Adrenal gland (tissue), 12 donors: ENCODE measurements around the gene NKAPD1. TPM values are rescaled to one million over a fixed set of nuclear protein-coding genes. Genes with fewer than 3 reads are reported as not detected.
"Not testable (repeated sequence)": the region's sequence is repeated elsewhere in the genome, so short reads cannot be mapped to it uniquely, and the experiment has no call there.

Experiments used
- DNase-seq, 7 donors: peaks; one replicate each; pipeline ENCODE4 v3.0.0-alpha.2; 2019 to 2020
- H3K27ac ChIP-seq, 5 donors: fragments of 200-600 bp; sonication (generic) in 4 of 5; 1 replicate in 3 of 5; 2 replicates in 2 of 5; pipeline versions ENCODE4 v1.5.1 to v1.8.0; 2016 to 2020; ENCODE audit warnings: mild to moderate bottlenecking in 1 of 5
- H3K27me3 ChIP-seq: fragments of 200-600 bp; 2 replicates; pipeline ENCODE4 v1.8.0; 2021
- H3K36me3 ChIP-seq, 2 donors: fragments of 200-600 bp; replicated peaks in 1 of 2; 1 replicate in 1 of 2; 2 replicates in 1 of 2; pipeline versions ENCODE4 v1.5.1 to v1.8.0; 2018 to 2022
- H3K4me1 ChIP-seq, 2 donors: fragments of 200-600 bp; replicated peaks in 1 of 2; 1 replicate in 1 of 2; 2 replicates in 1 of 2; pipeline versions ENCODE4 v1.5.1 to v1.8.0; 2018 to 2021
- H3K4me3 ChIP-seq, 4 donors: fragments of 200-600 bp; sonication (generic) in 3 of 4; one replicate each; pipeline ENCODE4 v1.5.1; 2016 to 2018
- H3K9me3 ChIP-seq, 3 donors: fragments of 200-600 bp; sonication (generic) in 1 of 3; replicated peaks in 1 of 3; 1 replicate in 2 of 3; 2 replicates in 1 of 3; pipeline versions ENCODE4 v1.5.1 to v1.8.0; 2016 to 2021
- POLR2A ChIP-seq, 2 donors: fragments of 450-650 bp; IDR thresholded peaks; one replicate each; pipeline ENCODE4 v1.6.1; 2017; ENCODE audit warnings: antibody characterized with exemption in 2 of 2, mild to moderate bottlenecking in 2 of 2, moderate library complexity in 1 of 2
- WGBS, 4 donors: extraction: QIAGEN DNeasy Blood & Tissue Kit in 2 of 4; methylation state at CpG; one replicate each; pipeline versions ENCODE4 v1.1.5 to v1.1.7; 2013 to 2017; 5-methylcytosine and 5-hydroxymethylcytosine counted together
- intact Hi-C, 2 donors: fragments of 100-400 bp; cut with DNase I; formaldehyde crosslinking; loops; one replicate each; pipeline versions ENCODE4 v1.14.1 to v1.15.0; 2022 to 2023
- polyA plus RNA-seq, 3 donors: library from polyadenylated mRNA; stranded (reverse); fragments of 200-250 nt in 2 of 3; fragments of 350-450 nt in 1 of 3; fragmentation: Illumina TruSeq in 1 of 3; extraction: RNeasy Lipid Tissue Mini Kit (QIAGEN cat#74804) in 1 of 3; gene quantifications; one replicate each; pipeline ENCODE4 v1.2.3, GENCODE V29; 2013 to 2014
- total RNA-seq, 9 donors: library from RNA; depleted of rRNA in 4 of 9; stranded (reverse); fragments of >200 nt in 4 of 9; fragments of 120-200 nt in 1 of 9; fragmentation: NEBNext Ultra II Directional in 1 of 9; extraction: Animal tissue kit (Norgen Biotek cat#: 25700) in 1 of 9; gene quantifications; one replicate each; pipeline versions ENCODE4 v1.1.0 to v1.2.4, GENCODE V29; 2013 to 2023
- TF ChIP-seq, protein P1 (sequence below), 6 experiments: fragments of 450-650 bp in 4 of 6; fragments of 200-600 bp in 2 of 6; sonication (generic) in 1 of 6; IDR thresholded peaks; 1 replicate in 5 of 6; 2 replicates in 1 of 6; pipeline versions ENCODE4 v1.5.1 to v1.8.0; 2016 to 2021; ENCODE audit warnings: antibody characterized with exemption in 6 of 6, mild to moderate bottlenecking in 2 of 6, moderate library complexity in 1 of 6
- donor health status: healthy with polysubstance abuse.
- donor health status: Bipolar disorder and iron deficiency.
- donor health status: DM: yes; HTN: yes; CAD: no.
- donor health status: DM: no; HTN: no; CAD: no.
- donor health status: DM: no; HTN: no; CAD: no.
- donor health status: DM: yes; HTN: yes; CAD: no.

NKAPD1 gene
- total and polyA plus RNA-seq, 12 donors: 9.8 to 40.5 (median 16.5) TPM

DNA sequence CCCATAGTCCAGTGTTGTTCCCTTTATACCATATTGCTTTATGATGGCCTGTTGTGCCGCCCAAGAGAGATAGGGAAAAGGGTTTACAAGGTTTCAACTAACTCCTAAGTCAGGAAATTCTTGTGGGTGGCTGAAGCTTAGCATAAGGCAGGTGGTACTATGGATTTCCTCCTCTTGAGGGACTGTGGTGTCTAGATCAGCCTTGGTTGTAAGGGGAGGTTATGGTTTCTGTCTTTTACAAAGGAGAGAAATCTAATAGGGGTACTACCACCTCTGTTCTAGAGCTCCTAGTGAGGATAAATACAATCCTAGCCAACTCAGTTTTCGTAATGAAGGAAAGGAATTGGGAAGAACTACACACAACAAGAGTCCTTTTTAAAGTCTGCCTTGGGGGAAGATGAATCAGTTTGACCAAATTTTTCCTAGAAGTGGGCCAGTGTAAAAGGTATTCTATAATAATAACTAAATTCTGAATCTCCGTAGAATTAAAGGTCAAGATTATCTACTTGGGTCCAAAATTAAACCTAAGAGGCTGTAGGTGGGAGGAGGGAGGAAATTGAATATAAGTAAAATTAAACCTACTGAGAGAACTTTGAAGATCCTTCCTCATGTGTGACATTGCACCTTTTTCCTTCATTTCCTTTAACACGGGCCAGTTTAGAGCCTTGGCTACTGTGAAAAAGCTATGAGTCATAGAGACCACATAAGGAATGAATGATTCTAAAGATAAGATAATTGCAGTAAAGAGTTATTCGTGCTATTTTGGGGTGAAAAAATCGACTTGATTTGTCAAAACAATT, 31.7 kb upstream of the NKAPD1 start:
- Histone ChIP-seq H3K4me3 (no peak overlapping the region), H3K27ac (no peak overlapping the region), H3K9me3 (no peaks in the 10 kb centered on the region), H3K27me3 (no peaks in the 10 kb centered on the region), H3K36me3 (peaks cover 0 to 51% of the 10 kb centered on the region in 2 donors), H3K4me1 (no peaks in the 10 kb centered on the region)
- intact Hi-C loops: no loop called here
- WGBS, 4 donors: 50 to 60% (median 51%) methylated on average over 6 of the region's 6 CpGs
- DNase-seq: no peak
- TF ChIP-seq, protein P1, sequence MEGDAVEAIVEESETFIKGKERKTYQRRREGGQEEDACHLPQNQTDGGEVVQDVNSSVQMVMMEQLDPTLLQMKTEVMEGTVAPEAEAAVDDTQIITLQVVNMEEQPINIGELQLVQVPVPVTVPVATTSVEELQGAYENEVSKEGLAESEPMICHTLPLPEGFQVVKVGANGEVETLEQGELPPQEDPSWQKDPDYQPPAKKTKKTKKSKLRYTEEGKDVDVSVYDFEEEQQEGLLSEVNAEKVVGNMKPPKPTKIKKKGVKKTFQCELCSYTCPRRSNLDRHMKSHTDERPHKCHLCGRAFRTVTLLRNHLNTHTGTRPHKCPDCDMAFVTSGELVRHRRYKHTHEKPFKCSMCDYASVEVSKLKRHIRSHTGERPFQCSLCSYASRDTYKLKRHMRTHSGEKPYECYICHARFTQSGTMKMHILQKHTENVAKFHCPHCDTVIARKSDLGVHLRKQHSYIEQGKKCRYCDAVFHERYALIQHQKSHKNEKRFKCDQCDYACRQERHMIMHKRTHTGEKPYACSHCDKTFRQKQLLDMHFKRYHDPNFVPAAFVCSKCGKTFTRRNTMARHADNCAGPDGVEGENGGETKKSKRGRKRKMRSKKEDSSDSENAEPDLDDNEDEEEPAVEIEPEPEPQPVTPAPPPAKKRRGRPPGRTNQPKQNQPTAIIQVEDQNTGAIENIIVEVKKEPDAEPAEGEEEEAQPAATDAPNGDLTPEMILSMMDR (IDR thresholded peaks at IDR 0.05): no peak
- TF ChIP-seq POLR2A (IDR thresholded peaks at IDR 0.05): no peak

DNA sequence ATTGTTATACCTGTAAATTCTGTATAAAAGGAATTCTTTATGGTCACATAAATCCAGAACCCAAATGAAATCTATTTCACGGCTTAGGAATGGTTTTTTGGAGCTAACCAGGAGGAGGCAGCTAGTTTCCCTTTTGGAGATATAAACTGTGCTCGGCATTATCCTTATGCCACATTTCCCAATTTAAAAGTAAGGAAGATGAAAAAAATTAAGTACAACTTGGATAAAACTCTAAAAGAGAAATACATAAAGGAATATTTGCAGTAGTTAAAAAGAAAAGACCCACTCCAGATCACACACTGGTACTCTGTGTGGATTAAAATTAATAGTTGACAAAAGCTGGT, 31.2 kb upstream of the NKAPD1 start:
- Histone ChIP-seq H3K36me3 (peaks cover 0 to 46% of the 10 kb centered on the region in 2 donors), H3K9me3 (no peaks in the 10 kb centered on the region), H3K27ac (no peak overlapping the region), H3K4me3 (no peak overlapping the region), H3K27me3 (no peaks in the 10 kb centered on the region), H3K4me1 (no peaks in the 10 kb centered on the region)
- no peak for TF ChIP-seq POLR2A (IDR thresholded peaks at IDR 0.05)
- TF ChIP-seq, protein P1 (IDR thresholded peaks at IDR 0.05): no peak
- no peak for DNase-seq
- intact Hi-C loops: no loop called here
- WGBS, 4 donors: 95 to 98% (median 97%) methylated on average over 2 of the region's 2 CpGs

DNA sequence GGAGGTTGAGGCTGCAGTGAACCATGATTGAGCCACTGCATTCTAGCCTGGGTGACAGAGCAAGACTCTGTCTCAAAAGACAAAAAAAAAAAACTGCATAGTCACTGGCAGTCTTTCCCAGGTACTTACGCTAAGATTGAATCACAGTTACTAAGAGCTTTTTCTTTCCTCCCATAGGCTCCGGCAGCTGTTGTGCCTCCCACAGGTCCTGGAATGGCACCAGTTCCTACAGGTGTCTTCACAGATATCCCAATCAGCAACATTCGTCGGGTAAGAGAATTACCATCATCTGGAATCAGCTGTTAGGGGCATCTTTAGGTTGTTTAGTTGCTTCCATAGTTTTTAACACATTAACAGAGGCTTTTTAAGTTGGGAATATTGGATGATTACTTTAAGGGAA, 29.1 kb upstream of the NKAPD1 start:
- no peak overlapping the region for H3K27ac ChIP-seq
- TF ChIP-seq POLR2A (IDR thresholded peaks at IDR 0.05): no peak
- TF ChIP-seq, protein P1 (IDR thresholded peaks at IDR 0.05): no peak
- no peaks in the 10 kb centered on the region for H3K4me1 ChIP-seq
- H3K9me3 ChIP-seq: no peaks in the 10 kb centered on the region
- no peak overlapping the region for H3K4me3 ChIP-seq
- no peaks in the 10 kb centered on the region for H3K27me3 ChIP-seq
- no peak for DNase-seq
- intact Hi-C loops: no loop called here
- peaks cover 0 to 37% of the 10 kb centered on the region in 2 donors for H3K36me3 ChIP-seq
- 96 to 99% (median 97%) methylated on average over 4 of the region's 4 CpGs for WGBS, 4 donors

DNA sequence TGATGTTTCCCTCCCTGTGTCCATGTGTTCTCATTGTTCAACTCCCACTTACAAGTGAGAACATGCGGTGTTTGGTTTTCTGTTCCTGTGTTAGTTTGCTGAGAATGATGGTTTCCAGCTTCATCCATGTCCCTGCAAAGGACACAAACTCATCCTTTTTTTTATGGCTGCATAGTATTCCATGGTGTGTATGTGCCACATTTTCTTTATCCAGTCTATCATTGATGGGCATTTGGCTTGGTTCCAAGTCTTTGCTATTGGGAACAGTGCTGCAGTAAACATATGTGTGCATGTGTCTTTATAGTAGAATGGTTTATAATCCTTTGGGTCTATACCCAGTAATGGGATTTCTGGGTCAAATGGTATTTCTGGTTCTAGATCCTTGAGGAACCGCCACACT, 27.5 kb upstream of the NKAPD1 start:
- not testable (repeated sequence) for H3K9me3 ChIP-seq

DNA sequence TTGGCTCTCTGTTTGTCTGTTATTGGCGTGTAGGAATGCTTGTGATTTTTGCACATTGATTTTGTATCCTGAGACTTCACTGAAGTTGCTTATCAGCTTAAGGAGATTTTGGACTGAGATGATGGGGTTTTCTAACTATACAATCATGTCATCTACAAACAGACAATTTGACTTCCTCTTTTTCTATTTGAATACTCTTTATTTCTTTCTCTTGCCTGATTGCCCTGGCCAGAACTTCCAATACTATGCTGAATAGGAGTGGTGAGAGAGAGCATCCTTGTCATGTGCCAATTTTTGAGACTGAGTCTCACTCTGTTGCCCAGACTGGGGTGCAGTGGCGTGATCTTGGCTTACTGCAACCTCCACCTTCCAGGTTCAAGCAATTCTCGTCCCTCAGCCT, 25.8 kb upstream of the NKAPD1 start:
- H3K36me3 ChIP-seq: peaks cover 0 to 58% of the 10 kb centered on the region in 2 donors

More for the DNA sequence above, 27.5 kb upstream of the NKAPD1 start:
- 96 to 100% (median 99%) methylated on average over 2 of the region's 2 CpGs for WGBS, 4 donors
- H3K27me3 ChIP-seq, intact Hi-C loops, H3K27ac ChIP-seq, DNase-seq, H3K4me3 ChIP-seq, H3K4me1 ChIP-seq: not testable (repeated sequence)
- H3K36me3 ChIP-seq: peaks cover 0 to 44% of the 10 kb centered on the region in 2 donors

More for the DNA sequence above, 25.8 kb upstream of the NKAPD1 start:
- H3K9me3 ChIP-seq, intact Hi-C loops, H3K4me1 ChIP-seq, DNase-seq, H3K4me3 ChIP-seq, H3K27me3 ChIP-seq: not testable (repeated sequence)
- H3K27ac ChIP-seq: peak overlapping the region in 2 of 5 donors; percentile 13 to 32
- 91 to 99% (median 96%) methylated on average over 3 of the region's 3 CpGs for WGBS, 4 donors
